ENCODE data around the gene FAM9C.

Gene FAM9C

DNA sequence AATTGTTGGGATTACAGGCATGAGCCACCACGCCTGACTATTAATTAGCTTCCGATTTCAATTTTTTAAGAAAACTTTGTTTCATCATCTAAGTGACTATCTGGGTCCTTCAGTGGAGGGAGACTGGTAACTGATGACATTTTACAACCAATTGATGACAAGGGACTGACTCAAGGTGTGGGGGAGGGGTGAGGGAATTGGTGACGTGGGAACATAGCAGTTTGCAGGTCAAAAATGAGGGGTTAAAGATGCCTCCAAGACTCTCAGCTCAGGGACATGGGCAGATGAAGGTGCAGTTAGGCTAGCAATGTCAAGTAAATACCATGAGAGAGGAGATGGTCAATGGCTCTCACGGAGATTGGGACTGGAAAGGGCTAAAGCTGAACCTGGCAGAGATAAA lies 5.7 kb upstream of the FAM9C start:
- no peak overlapping the region for H3K4me3 ChIP-seq (ENCODE audit: low read depth, low read length)
- H3K27me3 ChIP-seq (ENCODE audit: insufficient read depth, low read depth, severe bottlenecking) = no peaks in the 10 kb centered on the region
- DNase-seq = no peak
- H3K36me3 ChIP-seq = no peaks in the 10 kb centered on the region
- H3K9me3 ChIP-seq (ENCODE audit: severe bottlenecking) = peaks cover 3% of the 10 kb centered on the region
- TF ChIP-seq, protein P1, sequence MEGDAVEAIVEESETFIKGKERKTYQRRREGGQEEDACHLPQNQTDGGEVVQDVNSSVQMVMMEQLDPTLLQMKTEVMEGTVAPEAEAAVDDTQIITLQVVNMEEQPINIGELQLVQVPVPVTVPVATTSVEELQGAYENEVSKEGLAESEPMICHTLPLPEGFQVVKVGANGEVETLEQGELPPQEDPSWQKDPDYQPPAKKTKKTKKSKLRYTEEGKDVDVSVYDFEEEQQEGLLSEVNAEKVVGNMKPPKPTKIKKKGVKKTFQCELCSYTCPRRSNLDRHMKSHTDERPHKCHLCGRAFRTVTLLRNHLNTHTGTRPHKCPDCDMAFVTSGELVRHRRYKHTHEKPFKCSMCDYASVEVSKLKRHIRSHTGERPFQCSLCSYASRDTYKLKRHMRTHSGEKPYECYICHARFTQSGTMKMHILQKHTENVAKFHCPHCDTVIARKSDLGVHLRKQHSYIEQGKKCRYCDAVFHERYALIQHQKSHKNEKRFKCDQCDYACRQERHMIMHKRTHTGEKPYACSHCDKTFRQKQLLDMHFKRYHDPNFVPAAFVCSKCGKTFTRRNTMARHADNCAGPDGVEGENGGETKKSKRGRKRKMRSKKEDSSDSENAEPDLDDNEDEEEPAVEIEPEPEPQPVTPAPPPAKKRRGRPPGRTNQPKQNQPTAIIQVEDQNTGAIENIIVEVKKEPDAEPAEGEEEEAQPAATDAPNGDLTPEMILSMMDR (IDR thresholded peaks at IDR 0.05; ENCODE audit: low read depth, low read length) = no peak
- H3K27ac ChIP-seq = no peak overlapping the region

DNA sequence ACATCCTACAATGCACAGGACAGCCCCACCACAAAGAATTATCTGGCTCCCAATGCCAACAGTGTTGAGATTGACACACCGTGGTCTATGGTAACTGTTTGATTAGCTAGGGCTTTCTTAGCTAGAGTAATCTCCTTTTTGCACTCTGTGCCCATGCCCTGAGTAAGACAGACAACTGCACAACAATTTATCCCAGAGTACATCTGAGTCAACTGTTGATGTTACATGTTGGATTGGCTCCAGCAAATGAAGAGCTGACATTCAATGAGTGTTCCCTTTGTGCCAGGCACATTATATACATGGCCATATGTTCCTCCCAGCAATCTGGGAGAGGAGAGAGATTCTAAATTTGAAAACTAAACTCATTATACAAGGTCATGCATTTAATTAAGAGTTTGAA lies 3.9 kb upstream of the FAM9C start:
- H3K4me3 ChIP-seq (ENCODE audit: low read depth, low read length) = no peak overlapping the region
- H3K36me3 ChIP-seq = no peaks in the 10 kb centered on the region
- TF ChIP-seq, protein P1 (IDR thresholded peaks at IDR 0.05; ENCODE audit: low read depth, low read length) = no peak
- H3K27me3 ChIP-seq (ENCODE audit: insufficient read depth, low read depth, severe bottlenecking) = no peaks in the 10 kb centered on the region
- DNase-seq = no peak
- H3K27ac ChIP-seq = no peak overlapping the region
- peaks cover 3% of the 10 kb centered on the region for H3K9me3 ChIP-seq (ENCODE audit: severe bottlenecking)

GRCh38 chrX:13047759-13048158 lies 3.3 kb upstream of the FAM9C start:
- TF ChIP-seq, protein P1 (IDR thresholded peaks at IDR 0.05; ENCODE audit: low read depth, low read length) = no peak
- no peak overlapping the region for H3K27ac ChIP-seq
- H3K9me3 ChIP-seq (ENCODE audit: severe bottlenecking) = peaks cover 3% of the 10 kb centered on the region
- no peaks in the 10 kb centered on the region for H3K27me3 ChIP-seq (ENCODE audit: insufficient read depth, low read depth, severe bottlenecking)
- no peak overlapping the region for H3K4me3 ChIP-seq (ENCODE audit: low read depth, low read length)
- H3K36me3 ChIP-seq = no peaks in the 10 kb centered on the region
- no peak for DNase-seq

- H3K27me3 ChIP-seq (ENCODE audit: insufficient read depth, low read depth, severe bottlenecking) = no peaks in the 10 kb centered on the region
- H3K4me3 ChIP-seq (ENCODE audit: low read depth, low read length) = no peak overlapping the region
- TF ChIP-seq, protein P1 (IDR thresholded peaks at IDR 0.05; ENCODE audit: low read depth, low read length) = no peak
- H3K9me3 ChIP-seq (ENCODE audit: severe bottlenecking) = peaks cover 3% of the 10 kb centered on the region
- no peak for DNase-seq
- no peaks in the 10 kb centered on the region for H3K36me3 ChIP-seq
- H3K27ac ChIP-seq = no peak overlapping the region
Observed at GRCh38 chrX:13046141-13046855, 1.9 kb upstream of the FAM9C start.

DNA sequence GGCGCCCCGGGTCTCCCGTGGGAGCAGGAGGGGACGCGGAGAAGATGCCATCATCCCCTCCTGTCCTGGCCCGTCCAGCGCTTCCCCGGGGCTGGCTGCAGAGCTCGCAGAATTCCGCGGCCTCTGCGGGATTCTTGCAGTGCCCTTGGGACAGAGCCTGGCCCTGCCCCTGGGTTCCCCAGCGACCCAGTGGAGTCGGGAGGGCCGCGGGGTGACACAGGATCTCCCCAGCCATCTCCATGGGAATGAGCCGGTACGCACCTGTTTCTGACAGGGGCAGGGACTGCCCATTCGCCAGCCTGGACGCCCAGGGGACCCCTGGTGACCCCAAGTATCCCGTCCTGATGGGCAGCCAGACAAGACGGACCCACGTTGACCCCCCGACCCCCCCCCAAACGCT lies 482 bp downstream of the FAM9C start:
- Histone ChIP-seq H3K4me3 (ENCODE audit: low read depth, low read length) (no peak overlapping the region), H3K9me3 (ENCODE audit: severe bottlenecking) (no peaks in the 10 kb centered on the region), H3K27me3 (ENCODE audit: insufficient read depth, low read depth, severe bottlenecking) (no peaks in the 10 kb centered on the region), H3K27ac (no peak overlapping the region), H3K36me3 (no peaks in the 10 kb centered on the region)
- TF ChIP-seq, protein P1 (IDR thresholded peaks at IDR 0.05; ENCODE audit: low read depth, low read length) = no peak
- no peak for DNase-seq

DNA sequence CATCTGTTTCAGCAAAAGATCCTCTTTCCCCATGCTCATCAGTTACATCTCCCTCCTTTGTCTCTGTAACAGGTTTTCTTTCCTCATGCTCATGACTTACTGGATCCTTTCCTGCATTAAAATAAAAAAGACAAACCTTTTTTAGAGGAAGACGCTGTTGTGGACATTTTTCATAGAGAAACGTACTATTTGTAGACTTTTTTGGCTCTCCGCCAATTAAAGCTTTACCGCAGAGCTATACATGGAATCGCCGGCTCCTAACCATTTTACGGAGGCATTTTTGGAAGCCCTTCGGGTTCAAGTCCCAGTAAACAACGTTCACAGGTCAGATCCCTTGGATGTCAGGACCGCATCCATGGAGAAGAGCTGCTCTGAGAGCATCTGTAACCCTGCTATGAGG lies 1.3 kb downstream of the FAM9C start:
- Histone ChIP-seq H3K27ac (no peak overlapping the region), H3K27me3 (ENCODE audit: insufficient read depth, low read depth, severe bottlenecking) (no peaks in the 10 kb centered on the region), H3K4me3 (ENCODE audit: low read depth, low read length) (no peak overlapping the region), H3K9me3 (ENCODE audit: severe bottlenecking) (no peaks in the 10 kb centered on the region), H3K36me3 (no peaks in the 10 kb centered on the region)
- TF ChIP-seq, protein P1 (IDR thresholded peaks at IDR 0.05; ENCODE audit: low read depth, low read length) = no peak
- DNase-seq = no peak
